Activated T-cell treated with anti-CD3 and anti-CD28 coated beads, Interleukin-2, amount 50 U/mL, for 72 hours (primary cell): ENCODE data around the gene MIEF1. TPM values are rescaled to one million over a fixed set of nuclear protein-coding genes. Genes with fewer than 3 reads are reported as not detected.

ENCODE experiments used
- ATAC-seq, 2 donors: fragments of 150-1000 bp; cut with Tn5 transposase; replicated peaks in 1 of 2; 2 replicates each; pipeline ENCODE4 v1.10.0; 2021; ENCODE audit warnings: moderate library complexity in 2 of 2, mild to moderate bottlenecking in 1 of 2
- DNase-seq, 2 donors: peaks; one replicate each; pipeline ENCODE4 v3.0.0; 2021 to 2022; ENCODE audit warnings: mixed read lengths in 1 of 2
- H3K27ac Mint-ChIP-seq: one replicate; pipeline ENCODE4 v1.8.0; 2022; ENCODE audit warnings: mild to moderate bottlenecking, moderate library complexity, mixed read lengths
- H3K27me3 Mint-ChIP-seq: one replicate; pipeline ENCODE4 v1.8.0; 2022; ENCODE audit warnings: low read depth, mixed read lengths
- H3K36me3 Mint-ChIP-seq, 2 donors: one replicate each; pipeline ENCODE4 v1.8.0; 2022; ENCODE audit warnings: mixed read lengths in 2 of 2, mild to moderate bottlenecking in 1 of 2; ENCODE audit not compliant: insufficient read depth in 2 of 2
- H3K4me1 Mint-ChIP-seq: one replicate; pipeline ENCODE4 v1.8.0; 2022; ENCODE audit warnings: low read depth, mixed read lengths
- H3K4me3 Mint-ChIP-seq, 2 donors: one replicate each; pipeline ENCODE4 v1.8.0; 2022; ENCODE audit warnings: mild to moderate bottlenecking in 2 of 2, mixed read lengths in 2 of 2, moderate library complexity in 2 of 2
- H3K9me3 Mint-ChIP-seq, 2 donors: one replicate each; pipeline ENCODE4 v1.8.0; 2022; ENCODE audit warnings: mixed read lengths in 2 of 2
- total RNA-seq, 2 donors: library from RNA; stranded (reverse); gene quantifications; one replicate each; pipeline ENCODE4 v1.2.3, GENCODE V29; 2022

Gene MIEF1
- total RNA-seq, 2 donors from 2014 or later = 49.5 to 58.3 TPM

DNA sequence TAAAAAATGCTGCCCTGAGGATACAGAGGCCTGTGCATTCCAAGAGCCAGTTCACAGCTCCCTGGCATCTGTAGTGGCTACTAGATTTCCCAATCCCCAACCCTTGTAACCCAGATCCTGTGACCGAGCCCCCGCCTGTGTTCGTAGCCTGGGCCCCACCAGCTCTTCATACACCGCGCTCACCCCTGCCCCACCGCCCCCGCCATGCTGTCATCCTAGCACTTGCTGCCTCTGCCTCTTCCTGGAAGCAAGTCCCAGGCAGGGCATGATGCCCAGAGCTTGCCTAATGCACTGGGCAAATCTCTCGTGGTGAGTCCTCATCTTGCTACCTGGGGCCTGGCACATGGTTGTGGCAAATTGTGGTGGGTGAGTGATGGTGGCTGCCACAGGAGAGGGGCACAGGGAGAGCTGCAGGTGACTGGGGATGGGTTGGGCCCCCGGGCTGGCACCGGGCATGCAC lies 38.1 kb upstream of the MIEF1 start:
- H3K9me3 Mint-ChIP-seq = no peaks in the 10 kb centered on the region
- H3K27ac Mint-ChIP-seq = no peak overlapping the region
- no peaks in the 10 kb centered on the region for H3K36me3 Mint-ChIP-seq
- peaks cover under 1% of the 10 kb centered on the region for H3K27me3 Mint-ChIP-seq
- no peaks in the 10 kb centered on the region for H3K4me1 Mint-ChIP-seq
- H3K4me3 Mint-ChIP-seq = no peak overlapping the region
- DNase-seq (no peak), ATAC-seq (no peak)

DNA sequence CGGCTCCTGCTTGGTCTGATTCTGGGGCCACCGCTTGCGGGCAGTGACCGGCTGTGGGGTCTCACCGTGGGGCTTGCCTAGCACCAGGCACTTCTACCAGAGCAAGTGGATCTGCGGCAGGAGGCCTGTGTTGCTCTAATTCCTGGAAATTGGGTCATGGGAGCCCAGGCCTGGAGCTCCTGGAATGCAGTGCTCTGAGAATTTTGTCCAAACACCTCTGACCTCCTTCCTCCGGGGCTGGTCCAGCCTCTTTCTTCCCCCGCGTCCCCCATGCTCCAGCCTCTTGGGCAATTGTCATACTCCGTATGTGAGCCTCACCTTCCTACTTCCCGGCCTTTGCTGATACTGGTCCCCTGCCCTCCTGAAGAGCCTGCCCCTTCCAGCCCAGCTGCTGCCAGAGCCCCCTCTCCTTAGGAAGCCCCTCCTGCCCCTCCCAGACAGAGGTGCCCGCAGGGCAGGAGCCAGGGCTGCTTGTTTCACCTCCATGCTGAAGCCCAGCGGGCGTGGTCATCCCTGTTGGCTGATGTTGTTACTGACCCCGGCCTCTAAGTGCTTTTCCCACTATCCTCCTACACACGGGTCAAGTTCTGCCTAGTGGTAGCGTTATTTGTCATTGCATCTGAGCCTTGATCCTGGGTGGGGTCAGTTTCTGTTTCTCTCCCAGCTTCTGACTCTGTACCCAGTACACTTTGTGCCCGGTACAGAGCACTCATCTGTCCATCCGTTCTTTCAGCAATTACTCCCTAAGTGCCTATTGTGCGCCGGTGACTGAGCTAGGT lies 35.7 kb upstream of the MIEF1 start:
- no peak for ATAC-seq

DNA sequence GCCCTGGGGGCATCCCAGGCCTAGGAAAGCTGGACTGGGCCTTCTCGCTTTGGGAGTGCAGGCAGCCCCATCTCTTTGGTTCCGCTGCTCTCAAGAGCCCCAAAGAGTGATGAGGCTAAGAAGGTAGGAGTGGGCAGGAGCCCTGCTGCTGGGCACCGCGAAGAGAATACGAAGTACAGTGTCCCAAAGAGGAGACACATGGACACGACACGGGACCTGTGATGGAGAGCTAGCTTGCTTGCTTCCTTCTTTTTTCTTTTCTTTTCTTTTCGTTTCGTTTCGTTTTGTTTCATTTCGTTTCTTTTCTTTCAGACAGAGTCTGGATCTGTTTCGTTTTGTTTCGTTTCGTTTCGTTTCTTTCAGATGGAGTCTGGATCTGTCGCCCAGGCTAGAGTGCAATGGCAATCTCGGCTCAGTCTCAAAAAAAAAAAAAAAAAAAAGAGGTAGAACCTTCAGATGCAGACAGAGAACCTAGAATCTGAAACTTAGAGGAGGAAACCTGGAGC lies 34.6 kb upstream of the MIEF1 start:
- no peak overlapping the region for H3K27ac Mint-ChIP-seq
- no peak overlapping the region for H3K4me3 Mint-ChIP-seq
- H3K4me1 Mint-ChIP-seq = peaks cover 12% of the 10 kb centered on the region
- H3K27me3 Mint-ChIP-seq = no peaks in the 10 kb centered on the region
- ATAC-seq (no peak), DNase-seq (no peak)
- H3K9me3 Mint-ChIP-seq = no peaks in the 10 kb centered on the region
- H3K36me3 Mint-ChIP-seq = no peaks in the 10 kb centered on the region

More for the DNA sequence above, 35.7 kb upstream of the MIEF1 start:
- Mint-ChIP-seq H3K4me3 (no peak overlapping the region), H3K4me1 (peaks cover 2% of the 10 kb centered on the region), H3K9me3 (no peaks in the 10 kb centered on the region), H3K27ac (no peak overlapping the region), H3K36me3 (no peaks in the 10 kb centered on the region), H3K27me3 (no peaks in the 10 kb centered on the region)
- DNase-seq = no peak

DNA sequence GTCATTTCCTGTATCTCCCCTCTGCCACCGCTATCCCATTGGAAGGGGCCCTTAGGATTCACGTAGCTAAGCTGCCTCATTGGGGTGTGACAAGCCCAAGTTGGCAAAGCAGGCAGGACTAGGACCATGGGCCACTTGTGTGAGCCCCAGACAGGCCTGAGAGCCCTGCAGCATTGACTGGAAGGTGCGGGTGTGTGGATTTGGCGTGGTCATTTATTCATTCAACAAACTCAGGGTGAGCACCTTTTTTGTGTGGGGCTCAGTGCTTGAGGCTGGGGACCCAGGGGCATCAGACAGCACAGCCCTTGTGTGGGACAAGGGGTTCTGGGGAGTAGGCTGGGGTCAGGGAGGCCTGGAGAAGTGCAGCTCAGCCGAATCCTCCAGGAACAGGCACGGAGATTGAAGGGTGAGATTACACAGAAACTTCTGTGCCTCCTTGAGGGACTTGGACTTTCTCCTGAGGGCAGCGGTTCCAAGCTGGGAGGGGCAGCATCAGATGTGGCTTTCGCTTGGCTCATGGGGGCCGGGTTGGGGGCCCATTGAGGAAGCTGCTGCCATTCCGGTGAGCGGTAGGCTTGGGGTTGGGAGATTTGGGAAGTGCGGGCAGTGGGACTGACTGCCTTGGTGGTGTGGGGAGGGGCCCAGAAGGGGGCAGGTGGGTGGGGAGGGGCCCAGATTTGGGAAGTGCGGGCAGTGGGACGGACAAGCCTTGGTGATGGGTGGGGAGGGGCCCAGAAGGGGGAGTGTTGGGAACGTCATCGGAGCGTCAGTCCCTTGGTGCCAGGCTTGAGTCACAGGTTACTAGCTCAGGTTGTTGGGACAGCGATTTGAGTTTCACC lies 33.4 kb upstream of the MIEF1 start:
- Mint-ChIP-seq H3K9me3 (no peaks in the 10 kb centered on the region), H3K4me1 (peaks cover 19% of the 10 kb centered on the region), H3K27ac (no peak overlapping the region), H3K4me3 (no peak overlapping the region), H3K27me3 (no peaks in the 10 kb centered on the region), H3K36me3 (no peaks in the 10 kb centered on the region)
- ATAC-seq (no peak), DNase-seq (no peak)

DNA sequence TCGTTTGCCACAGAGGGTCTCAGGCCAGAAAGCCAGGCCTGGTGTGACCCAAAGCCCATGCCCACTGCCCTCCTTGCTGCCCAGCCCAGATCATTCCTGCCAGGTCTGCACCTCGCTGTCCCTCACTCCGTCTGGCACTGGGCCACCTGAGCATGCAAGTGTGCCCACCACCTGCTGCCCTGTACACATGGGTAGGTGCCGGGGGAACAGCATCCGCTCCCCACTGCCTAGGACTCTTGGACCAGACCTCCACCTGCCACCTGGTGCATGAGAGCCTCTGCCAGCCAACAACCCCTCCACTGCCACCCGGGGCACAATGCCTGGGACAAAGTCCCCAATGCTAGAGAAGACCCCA lies 32.8 kb upstream of the MIEF1 start:
- H3K9me3 Mint-ChIP-seq = no peaks in the 10 kb centered on the region
- no peaks in the 10 kb centered on the region for H3K36me3 Mint-ChIP-seq
- ATAC-seq (no peak), DNase-seq (no peak)
- no peaks in the 10 kb centered on the region for H3K27me3 Mint-ChIP-seq
- H3K4me3 Mint-ChIP-seq = no peak overlapping the region
- peaks cover 19% of the 10 kb centered on the region for H3K4me1 Mint-ChIP-seq
- no peak overlapping the region for H3K27ac Mint-ChIP-seq

DNA sequence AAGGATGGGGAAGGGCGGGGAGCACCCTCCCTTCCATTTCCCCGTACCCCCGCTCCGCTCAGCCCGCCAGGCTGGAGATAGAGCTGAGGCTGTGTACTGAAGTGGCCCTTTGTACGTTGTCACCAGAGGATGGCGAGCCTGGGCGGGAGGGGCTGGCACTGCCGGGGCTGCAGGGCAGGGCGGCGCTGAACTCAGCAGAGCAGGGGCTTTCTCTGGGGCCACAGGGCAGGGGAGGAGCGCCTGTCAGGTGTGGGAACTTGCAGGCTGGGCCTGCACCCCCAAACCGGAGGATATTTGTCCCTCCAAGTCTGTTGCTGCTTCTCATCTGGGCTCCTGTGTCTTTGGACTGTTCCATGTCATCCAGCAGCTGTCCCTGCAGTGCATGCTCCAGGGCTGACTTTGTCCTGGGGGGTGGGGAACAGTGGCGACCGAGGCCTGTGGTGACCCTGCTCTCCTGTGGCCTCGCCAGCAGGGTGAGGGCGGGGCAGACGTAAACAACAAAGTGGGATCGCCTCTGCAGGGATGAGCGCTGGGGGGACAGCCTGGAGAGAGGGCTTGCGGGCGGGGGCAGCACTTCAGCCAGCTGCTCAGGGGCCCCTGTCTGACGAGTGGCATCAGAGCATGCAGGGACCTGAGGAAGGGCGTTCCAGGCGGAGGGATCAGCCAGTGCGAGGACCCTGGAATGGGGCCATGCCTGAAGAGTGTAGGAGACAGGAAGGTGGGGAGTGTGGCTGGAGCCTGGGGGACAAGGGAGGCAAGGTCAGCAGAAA lies 32.2 kb upstream of the MIEF1 start:
- H3K9me3 Mint-ChIP-seq = no peaks in the 10 kb centered on the region
- ATAC-seq = no peak
- no peak for DNase-seq
- H3K4me3 Mint-ChIP-seq = no peak overlapping the region
- no peak overlapping the region for H3K27ac Mint-ChIP-seq
- peaks cover 19% of the 10 kb centered on the region for H3K4me1 Mint-ChIP-seq
- no peaks in the 10 kb centered on the region for H3K36me3 Mint-ChIP-seq
- H3K27me3 Mint-ChIP-seq = no peaks in the 10 kb centered on the region

DNA sequence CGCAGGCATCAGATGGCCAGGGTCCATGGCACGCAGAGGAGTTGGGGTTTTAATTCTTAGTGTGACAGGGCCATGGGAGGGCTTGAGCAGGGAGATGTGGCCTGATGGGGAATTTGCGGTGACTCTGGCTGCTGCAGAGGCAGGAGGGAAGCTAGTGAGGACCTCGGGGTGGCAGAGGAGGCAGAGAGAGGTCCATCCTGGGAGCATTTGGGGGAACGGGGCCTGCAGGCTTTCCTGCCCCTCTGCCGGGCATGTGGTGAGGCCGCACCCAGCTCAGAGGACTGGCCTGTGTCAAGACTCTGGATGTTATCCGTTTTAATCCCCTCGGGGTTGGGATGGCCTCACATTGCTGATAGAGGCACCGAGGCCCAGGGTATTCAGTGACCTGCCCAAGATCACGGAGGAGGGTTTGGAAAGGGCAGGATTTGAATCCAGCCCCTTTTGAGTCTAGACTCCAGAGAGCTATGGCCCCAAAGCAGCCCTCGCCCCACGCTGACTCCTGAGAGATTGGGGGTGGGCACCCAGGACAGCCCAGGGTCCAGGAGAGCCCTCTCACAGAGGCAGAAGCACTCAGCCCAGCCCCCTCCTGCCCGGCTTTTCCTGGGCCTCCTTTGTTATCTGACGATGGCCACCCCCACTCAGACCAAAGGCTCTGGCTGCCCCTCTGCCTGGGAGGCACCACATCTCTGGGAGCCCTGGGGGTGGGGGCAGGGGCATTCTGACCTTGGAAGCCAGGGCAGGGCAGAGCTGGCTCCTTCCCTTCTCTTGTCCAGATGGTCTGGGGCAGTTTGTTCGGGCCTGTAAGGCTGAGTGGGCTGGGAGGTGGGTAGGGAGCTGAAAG lies 31.4 kb upstream of the MIEF1 start:
- H3K27ac Mint-ChIP-seq = no peak overlapping the region
- DNase-seq (no peak), ATAC-seq (no peak)

DNA sequence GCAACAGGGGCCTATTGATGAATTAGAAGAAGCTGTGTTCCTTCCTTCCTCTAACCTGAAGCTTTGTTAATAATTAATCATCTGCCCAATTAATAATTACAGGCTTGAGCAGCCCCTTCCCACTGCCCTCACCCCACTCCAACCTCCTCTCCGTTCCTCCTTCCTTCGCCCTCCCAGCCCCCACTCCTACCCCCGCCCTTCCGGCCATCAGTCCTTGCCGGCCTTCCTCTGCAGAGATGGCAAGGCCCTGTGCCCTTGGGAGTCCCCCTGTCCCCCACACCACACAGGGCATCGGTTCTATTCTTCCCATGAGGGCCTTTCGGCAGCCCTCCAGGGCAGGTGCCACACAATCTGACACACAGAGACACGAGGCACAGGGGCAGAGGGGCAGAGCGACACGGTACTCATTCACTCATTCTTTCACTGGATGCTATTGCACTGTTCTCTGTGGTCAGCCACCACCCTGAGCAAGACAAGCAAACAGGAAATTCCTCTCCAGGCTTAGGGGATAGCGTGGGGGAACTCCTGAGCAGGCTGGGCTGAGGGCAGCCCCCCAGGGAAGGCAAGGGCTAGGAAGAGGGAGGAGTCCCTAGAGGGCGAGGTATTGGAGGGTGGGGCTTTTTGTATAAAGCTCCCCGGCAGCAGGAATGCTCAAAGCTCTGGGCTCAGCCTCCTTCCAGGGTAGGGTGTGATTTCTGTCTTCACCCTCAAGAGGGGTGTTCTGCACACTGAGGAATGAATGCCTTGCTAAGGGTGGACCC lies 30.5 kb upstream of the MIEF1 start:
- DNase-seq (peak; percentile 21 to 28), ATAC-seq (peak; percentile 74 to 83)
- no peak overlapping the region for H3K27ac Mint-ChIP-seq
- H3K4me1 Mint-ChIP-seq = peaks cover 19% of the 10 kb centered on the region
- H3K36me3 Mint-ChIP-seq = no peaks in the 10 kb centered on the region
- peak overlapping the region in 1 of 2 donors; percentile 12 for H3K4me3 Mint-ChIP-seq
- H3K27me3 Mint-ChIP-seq = no peaks in the 10 kb centered on the region
- H3K9me3 Mint-ChIP-seq = no peaks in the 10 kb centered on the region

More for the DNA sequence above, 31.4 kb upstream of the MIEF1 start:
- Mint-ChIP-seq H3K4me1 (peaks cover 19% of the 10 kb centered on the region), H3K4me3 (no peak overlapping the region), H3K9me3 (no peaks in the 10 kb centered on the region), H3K27me3 (no peaks in the 10 kb centered on the region), H3K36me3 (no peaks in the 10 kb centered on the region)

DNA sequence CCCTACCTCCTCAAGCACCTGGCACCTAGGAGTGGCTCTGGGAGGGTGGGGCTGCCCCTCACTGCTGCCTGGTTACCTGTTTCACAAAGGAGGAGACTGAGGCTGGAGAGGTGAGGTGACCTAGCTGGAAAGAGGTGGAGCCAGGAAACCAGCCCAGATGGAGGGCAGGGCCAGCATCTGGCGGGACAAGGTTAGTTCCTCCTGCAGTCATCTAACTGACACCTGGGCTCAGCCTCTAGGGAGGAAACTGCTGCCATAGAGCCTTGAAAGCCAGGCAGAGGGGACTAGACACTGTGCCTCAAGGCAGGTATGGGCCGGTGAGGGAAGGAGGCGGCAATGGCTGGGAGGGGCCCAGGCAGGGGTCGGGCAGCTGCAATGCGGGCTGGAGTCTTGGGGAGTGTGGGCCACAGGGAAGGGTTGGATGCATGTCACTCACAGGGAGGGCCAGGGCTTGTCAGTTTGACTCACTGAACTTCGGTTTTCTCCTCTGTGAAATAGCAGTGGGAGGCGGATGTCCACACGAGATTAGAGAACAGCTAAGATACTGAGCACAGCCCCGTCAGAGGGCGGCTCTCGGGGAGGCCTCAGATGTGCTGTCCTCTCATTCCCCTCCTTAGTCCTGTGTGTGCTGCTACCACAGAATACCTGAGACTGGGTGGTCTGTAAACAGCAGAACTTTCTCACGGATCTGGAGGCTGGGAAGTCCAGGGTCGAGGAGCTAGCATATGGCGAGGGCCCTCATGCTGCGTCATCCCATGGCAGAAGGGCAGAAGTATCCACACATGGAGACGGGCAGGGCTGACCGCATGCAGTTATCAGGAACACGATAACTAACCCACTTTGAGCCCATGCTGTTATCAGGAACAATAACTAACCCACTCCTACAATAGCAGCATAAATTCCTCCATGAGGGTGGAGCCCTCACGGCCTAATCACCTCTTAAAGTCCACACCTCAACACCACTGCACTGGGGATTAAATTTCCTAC lies 29.2 kb upstream of the MIEF1 start:
- no peaks in the 10 kb centered on the region for H3K36me3 Mint-ChIP-seq
- DNase-seq = no peak
- no peaks in the 10 kb centered on the region for H3K9me3 Mint-ChIP-seq
- H3K27ac Mint-ChIP-seq = no peak overlapping the region
- no peaks in the 10 kb centered on the region for H3K27me3 Mint-ChIP-seq
- H3K4me3 Mint-ChIP-seq = no peak overlapping the region
- ATAC-seq = no peak
- H3K4me1 Mint-ChIP-seq = peaks cover 19% of the 10 kb centered on the region

DNA sequence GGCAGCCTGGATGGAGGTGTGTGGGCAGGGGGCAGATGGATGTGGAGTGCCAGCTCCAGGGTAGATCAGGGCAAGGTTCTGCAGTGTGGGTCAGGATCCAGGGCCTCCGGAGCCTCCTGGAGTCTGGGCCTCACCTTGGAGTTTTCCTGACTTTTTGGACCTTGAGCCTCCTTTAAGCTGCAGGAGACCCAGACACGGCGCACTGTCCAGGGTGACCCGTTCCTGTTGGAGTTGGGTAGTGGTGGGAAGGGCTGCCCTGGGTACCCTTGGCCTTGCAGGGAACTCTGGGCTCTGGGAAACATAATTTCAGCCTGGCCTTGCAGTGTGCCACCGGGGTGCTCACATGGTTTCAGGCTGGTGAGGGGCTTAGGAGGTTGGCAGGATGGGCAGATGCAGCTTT lies 28.2 kb upstream of the MIEF1 start:
- Mint-ChIP-seq H3K4me3 (no peak overlapping the region), H3K4me1 (peaks cover 19% of the 10 kb centered on the region), H3K36me3 (no peaks in the 10 kb centered on the region), H3K9me3 (no peaks in the 10 kb centered on the region), H3K27ac (no peak overlapping the region), H3K27me3 (no peaks in the 10 kb centered on the region)
- ATAC-seq = no peak
- DNase-seq = no peak
